Lung (tissue), 12 donors: Measurements from ENCODE around the gene TRPC4. TPM values are rescaled to one million over a fixed set of nuclear protein-coding genes. Genes with fewer than 3 reads are reported as not detected.
A peak's percentile ranks its signal among the peaks of the same experiment; 100 is the strongest.

Source experiments
- ATAC-seq: fragments of 200-7000 bp; cut with Tn5 transposase; one replicate; pipeline ENCODE4 v1.9.1; 2020; ENCODE audit warnings: moderate number of reproducible peaks; ENCODE audit not compliant: insufficient read depth, low FRiP score
- DNase-seq, 3 donors: peaks; one replicate each; pipeline ENCODE4 v3.0.0-alpha.2; 2013 to 2017
- H3K27ac ChIP-seq, 2 donors: one replicate each; pipeline ENCODE4 v1.5.1; 2013; ENCODE audit warnings: mild to moderate bottlenecking in 2 of 2, moderate library complexity in 2 of 2, control low read depth in 1 of 2, inconsistent platforms in 1 of 2, low read depth in 1 of 2, low read length in 1 of 2
- H3K27me3 ChIP-seq, 3 donors: one replicate each; pipeline ENCODE4 v1.5.1; 2013; ENCODE audit warnings: low read length in 2 of 3; ENCODE audit not compliant: control insufficient read depth in 3 of 3, insufficient read depth in 3 of 3
- H3K36me3 ChIP-seq, 4 donors: one replicate each; pipeline ENCODE4 v1.5.1; 2013; ENCODE audit warnings: low read length in 4 of 4, mild to moderate bottlenecking in 1 of 4, moderate library complexity in 1 of 4; ENCODE audit not compliant: control insufficient read depth in 4 of 4, insufficient read depth in 4 of 4
- H3K4me1 ChIP-seq, 5 donors: one replicate each; pipeline ENCODE4 v1.5.1; 2013; ENCODE audit warnings: low read length in 5 of 5, mild to moderate bottlenecking in 2 of 5, moderate library complexity in 1 of 5; ENCODE audit not compliant: control insufficient read depth in 5 of 5, insufficient read depth in 5 of 5
- H3K4me3 ChIP-seq: one replicate; pipeline ENCODE4 v1.5.1; 2013; ENCODE audit warnings: mild to moderate bottlenecking, control low read depth, moderate library complexity
- H3K9ac ChIP-seq, 2 donors: one replicate each; pipeline ENCODE4 v1.5.1; 2013; ENCODE audit warnings: low read length in 2 of 2, control low read depth in 1 of 2; ENCODE audit not compliant: insufficient read depth in 1 of 2
- H3K9me3 ChIP-seq, 4 donors: one replicate each; pipeline ENCODE4 v1.5.1; 2013; ENCODE audit warnings: low read length in 3 of 4, mild to moderate bottlenecking in 1 of 4, moderate library complexity in 1 of 4; ENCODE audit not compliant: control insufficient read depth in 4 of 4, insufficient read depth in 3 of 4
- WGBS, 2 donors: extraction: QIAGEN DNeasy Blood & Tissue Kit; methylation state at CpG; one replicate each; pipeline ENCODE4 v1.1.7; 2013; 5-methylcytosine and 5-hydroxymethylcytosine counted together
- polyA plus RNA-seq, 2 donors: library from polyadenylated mRNA; stranded (reverse); fragments of 200-250 nt; gene quantifications; one replicate each; pipeline ENCODE4 v1.2.1, GENCODE V29; 2013
- total RNA-seq, 2 donors: library from RNA; depleted of rRNA in 1 of 2; stranded (reverse); fragments of >200 nt in 1 of 2; gene quantifications; one replicate each; pipeline ENCODE4 v1.2.1, GENCODE V29; 2014 to 2021
- TF ChIP-seq, protein P1 (sequence below): IDR thresholded peaks from 2 replicates; pipeline ENCODE4 v1.5.1; 2012; ENCODE audit warnings: mild to moderate bottlenecking; ENCODE audit errors: control extremely low read depth, extremely low read depth
- donor health status: control.
- donor health status: control.
- donor health status: Bipolar disorder and iron deficiency.
- donor health status: healthy.
- donor health status: DM: yes; HTN: yes; CAD: no.

Gene TRPC4
- total and polyA plus RNA-seq, 4 donors: 0.28 to 3.1 (median 0.94) TPM

DNA sequence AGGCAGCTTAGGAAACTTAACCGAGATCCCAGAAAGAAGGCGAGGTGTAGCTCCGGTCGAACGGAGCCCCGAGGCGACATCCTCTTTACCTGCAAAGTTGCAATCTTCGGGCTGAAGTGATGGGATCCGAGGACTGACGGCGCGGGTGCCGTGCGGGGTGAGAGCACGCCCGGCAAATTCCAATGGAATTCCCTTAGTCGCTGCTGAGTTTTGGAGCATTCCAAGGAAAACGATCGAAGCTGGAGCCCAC lies 141 bp downstream of the TRPC4 start:
- 2% methylated on average over 19 of the region's 19 CpGs for WGBS, 2 donors
- peaks cover 3 to 51% (median 42%) of the 10 kb centered on the region in 3 donors for H3K27me3 ChIP-seq
- TF ChIP-seq, protein P1, sequence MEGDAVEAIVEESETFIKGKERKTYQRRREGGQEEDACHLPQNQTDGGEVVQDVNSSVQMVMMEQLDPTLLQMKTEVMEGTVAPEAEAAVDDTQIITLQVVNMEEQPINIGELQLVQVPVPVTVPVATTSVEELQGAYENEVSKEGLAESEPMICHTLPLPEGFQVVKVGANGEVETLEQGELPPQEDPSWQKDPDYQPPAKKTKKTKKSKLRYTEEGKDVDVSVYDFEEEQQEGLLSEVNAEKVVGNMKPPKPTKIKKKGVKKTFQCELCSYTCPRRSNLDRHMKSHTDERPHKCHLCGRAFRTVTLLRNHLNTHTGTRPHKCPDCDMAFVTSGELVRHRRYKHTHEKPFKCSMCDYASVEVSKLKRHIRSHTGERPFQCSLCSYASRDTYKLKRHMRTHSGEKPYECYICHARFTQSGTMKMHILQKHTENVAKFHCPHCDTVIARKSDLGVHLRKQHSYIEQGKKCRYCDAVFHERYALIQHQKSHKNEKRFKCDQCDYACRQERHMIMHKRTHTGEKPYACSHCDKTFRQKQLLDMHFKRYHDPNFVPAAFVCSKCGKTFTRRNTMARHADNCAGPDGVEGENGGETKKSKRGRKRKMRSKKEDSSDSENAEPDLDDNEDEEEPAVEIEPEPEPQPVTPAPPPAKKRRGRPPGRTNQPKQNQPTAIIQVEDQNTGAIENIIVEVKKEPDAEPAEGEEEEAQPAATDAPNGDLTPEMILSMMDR: no peak
- H3K36me3 ChIP-seq: no peaks in the 10 kb centered on the region
- ATAC-seq (peak; percentile 20), DNase-seq (peak in 2 of 3 donors; percentile 10 to 25)
- peak overlapping the region; percentile 18 for H3K4me3 ChIP-seq
- peak overlapping the region in 1 of 2 donors; percentile 11 for H3K9ac ChIP-seq
- peaks cover 0 to 2% (median 0%) of the 10 kb centered on the region in 4 donors for H3K9me3 ChIP-seq
- H3K27ac ChIP-seq: no peak overlapping the region
- H3K4me1 ChIP-seq: peaks cover 0 to 13% (median 5%) of the 10 kb centered on the region in 5 donors

- peak; percentile 15 to 18 (median 17) for DNase-seq
- Histone ChIP-seq H3K36me3 (no peaks in the 10 kb centered on the region), H3K4me1 (peaks cover 0 to 13% (median 5%) of the 10 kb centered on the region in 5 donors), H3K27ac (no peak overlapping the region), H3K9ac (peak overlapping the region in 1 of 2 donors; percentile 11), H3K9me3 (peaks cover 0 to 2% (median 0%) of the 10 kb centered on the region in 4 donors), H3K27me3 (peaks cover 3 to 51% (median 42%) of the 10 kb centered on the region in 3 donors), H3K4me3 (peak overlapping the region; percentile 18)
- TF ChIP-seq, protein P1: no peak
- no peak for ATAC-seq
- WGBS, 2 donors: 6 to 8% methylated on average over 27 of the region's 27 CpGs
Measured at GRCh38 chr13:37868691-37869505, 674 bp downstream of the TRPC4 start.

DNA sequence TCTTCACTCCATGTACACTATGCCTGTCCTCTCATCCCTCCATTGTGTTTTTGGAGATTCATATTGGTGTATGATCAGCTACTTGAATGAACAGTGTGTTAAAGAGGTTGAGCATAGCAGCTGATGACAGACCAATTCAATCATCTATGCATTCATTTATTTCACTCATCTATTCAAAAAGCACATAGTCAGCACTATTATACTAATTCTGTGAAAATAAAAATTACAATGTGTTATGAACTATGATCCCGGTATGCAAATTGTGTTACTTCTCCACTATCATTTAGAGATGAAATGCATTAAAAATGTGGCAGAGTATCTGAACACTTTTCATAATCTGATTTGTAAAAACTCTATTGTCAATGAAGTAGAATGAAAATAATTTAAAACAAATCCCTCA lies 5.9 kb downstream of the TRPC4 start:
- Histone ChIP-seq H3K4me1 (no peaks in the 10 kb centered on the region), H3K27me3 (peaks cover 0 to 9% (median 3%) of the 10 kb centered on the region in 3 donors), H3K9me3 (no peaks in the 10 kb centered on the region), H3K36me3 (no peaks in the 10 kb centered on the region), H3K27ac (no peak overlapping the region), H3K4me3 (no peak overlapping the region), H3K9ac (no peak overlapping the region)
- WGBS, 2 donors: 87 to 99% methylated on average over 1 of the region's 1 CpG
- ATAC-seq: no peak
- DNase-seq: no peak
- TF ChIP-seq, protein P1: no peak
